Chondrocyte (in vitro differentiated cells): ENCODE measurements around the gene FOXE1. TPM values are rescaled to one million over a fixed set of nuclear protein-coding genes. Genes with fewer than 3 reads are reported as not detected.

Experiments
- DNase-seq: peaks from one replicate; pipeline ENCODE4 v3.0.0; 2021; ENCODE audit warnings: mixed read lengths, low spot score
- H3K27ac Mint-ChIP-seq: one replicate; pipeline ENCODE4 v1.8.0; 2021; ENCODE audit warnings: mild to moderate bottlenecking, moderate library complexity, mixed read lengths; ENCODE audit not compliant: unreplicated experiment
- H3K27me3 Mint-ChIP-seq: 2 replicates; pipeline ENCODE4 v1.8.0; 2021; ENCODE audit warnings: low read depth, mixed read lengths
- H3K36me3 Mint-ChIP-seq: 2 replicates; pipeline ENCODE4 v1.8.0; 2021; ENCODE audit warnings: low read depth, mixed read lengths
- H3K4me1 Mint-ChIP-seq: 2 replicates; pipeline ENCODE4 v1.8.0; 2021; ENCODE audit warnings: low read depth, mild to moderate bottlenecking, mixed read lengths
- H3K4me3 Mint-ChIP-seq: one replicate; pipeline ENCODE4 v1.8.0; 2021; ENCODE audit warnings: mild to moderate bottlenecking, moderate library complexity, mixed read lengths; ENCODE audit not compliant: unreplicated experiment
- H3K9me3 Mint-ChIP-seq: 2 replicates; pipeline ENCODE4 v1.8.0; 2021; ENCODE audit warnings: low read depth, mixed read lengths
- total RNA-seq: library from RNA; stranded (reverse); gene quantifications from 3 replicates; pipeline ENCODE4 v1.2.1, GENCODE V29; 2021
- TF ChIP-seq, protein P1 (sequence below): fragments of 200-600 bp; sonication (generic); IDR thresholded peaks from 2 replicates; pipeline ENCODE4 v1.5.0; 2021; ENCODE audit warnings: antibody characterized with exemption, mild to moderate bottlenecking, moderate library complexity

The FOXE1 gene
- total RNA-seq, 1 donor from 2014 or later, result not detected

DNA sequence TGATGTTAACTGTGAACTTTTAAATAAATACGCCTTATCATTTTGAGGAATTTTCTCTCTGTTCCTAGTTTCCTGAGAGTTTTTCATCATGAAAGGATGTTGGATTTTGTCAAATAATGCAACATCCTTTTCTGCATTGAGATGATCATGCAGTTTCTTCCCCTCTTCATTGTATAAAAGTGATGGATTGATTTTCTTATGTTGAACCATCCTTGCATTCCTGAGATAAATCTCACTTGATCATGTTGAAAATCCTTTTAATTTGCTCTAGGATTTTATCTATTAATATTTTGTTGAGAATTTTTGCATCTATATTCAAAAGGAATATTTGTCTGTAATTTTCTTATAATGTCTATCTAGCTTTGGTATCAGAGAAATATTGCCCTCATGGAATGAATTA is 13.3 kb downstream of the FOXE1 start:
- Mint-ChIP-seq H3K27ac (no peak overlapping the region), H3K4me3 (no peak overlapping the region), H3K27me3 (peaks cover 68% of the 10 kb centered on the region), H3K9me3 (peaks cover 29% of the 10 kb centered on the region), H3K4me1 (no peaks in the 10 kb centered on the region), H3K36me3 (peaks cover 5% of the 10 kb centered on the region)
- DNase-seq, result no peak
- TF ChIP-seq, protein P1, sequence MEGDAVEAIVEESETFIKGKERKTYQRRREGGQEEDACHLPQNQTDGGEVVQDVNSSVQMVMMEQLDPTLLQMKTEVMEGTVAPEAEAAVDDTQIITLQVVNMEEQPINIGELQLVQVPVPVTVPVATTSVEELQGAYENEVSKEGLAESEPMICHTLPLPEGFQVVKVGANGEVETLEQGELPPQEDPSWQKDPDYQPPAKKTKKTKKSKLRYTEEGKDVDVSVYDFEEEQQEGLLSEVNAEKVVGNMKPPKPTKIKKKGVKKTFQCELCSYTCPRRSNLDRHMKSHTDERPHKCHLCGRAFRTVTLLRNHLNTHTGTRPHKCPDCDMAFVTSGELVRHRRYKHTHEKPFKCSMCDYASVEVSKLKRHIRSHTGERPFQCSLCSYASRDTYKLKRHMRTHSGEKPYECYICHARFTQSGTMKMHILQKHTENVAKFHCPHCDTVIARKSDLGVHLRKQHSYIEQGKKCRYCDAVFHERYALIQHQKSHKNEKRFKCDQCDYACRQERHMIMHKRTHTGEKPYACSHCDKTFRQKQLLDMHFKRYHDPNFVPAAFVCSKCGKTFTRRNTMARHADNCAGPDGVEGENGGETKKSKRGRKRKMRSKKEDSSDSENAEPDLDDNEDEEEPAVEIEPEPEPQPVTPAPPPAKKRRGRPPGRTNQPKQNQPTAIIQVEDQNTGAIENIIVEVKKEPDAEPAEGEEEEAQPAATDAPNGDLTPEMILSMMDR, result no peak

DNA sequence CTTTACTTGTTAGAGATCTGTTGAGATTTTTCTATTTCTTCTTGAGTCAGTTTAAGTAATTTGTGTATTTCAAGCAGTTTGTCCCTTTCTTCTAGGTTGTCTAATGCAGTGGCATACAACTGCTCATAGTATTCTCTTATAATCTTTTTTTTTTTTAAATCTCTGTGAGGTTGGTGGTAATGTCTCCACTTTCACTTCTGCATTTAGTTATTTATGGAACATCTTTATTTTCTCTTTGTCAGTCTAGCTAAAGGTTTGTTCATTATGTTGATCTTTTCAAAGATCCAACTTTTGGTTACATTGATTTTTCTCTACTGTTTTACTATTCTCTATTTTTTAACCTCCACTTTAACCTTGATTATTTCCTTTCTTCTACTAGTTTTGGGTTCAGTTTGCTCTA is 13.8 kb downstream of the FOXE1 start:
- H3K36me3 Mint-ChIP-seq, result peaks cover 5% of the 10 kb centered on the region
- peaks cover 67% of the 10 kb centered on the region for H3K27me3 Mint-ChIP-seq
- H3K27ac Mint-ChIP-seq, result no peak overlapping the region
- no peaks in the 10 kb centered on the region for H3K4me1 Mint-ChIP-seq
- H3K4me3 Mint-ChIP-seq, result no peak overlapping the region
- TF ChIP-seq, protein P1, result no peak
- H3K9me3 Mint-ChIP-seq, result peaks cover 29% of the 10 kb centered on the region
- DNase-seq, result no peak

DNA sequence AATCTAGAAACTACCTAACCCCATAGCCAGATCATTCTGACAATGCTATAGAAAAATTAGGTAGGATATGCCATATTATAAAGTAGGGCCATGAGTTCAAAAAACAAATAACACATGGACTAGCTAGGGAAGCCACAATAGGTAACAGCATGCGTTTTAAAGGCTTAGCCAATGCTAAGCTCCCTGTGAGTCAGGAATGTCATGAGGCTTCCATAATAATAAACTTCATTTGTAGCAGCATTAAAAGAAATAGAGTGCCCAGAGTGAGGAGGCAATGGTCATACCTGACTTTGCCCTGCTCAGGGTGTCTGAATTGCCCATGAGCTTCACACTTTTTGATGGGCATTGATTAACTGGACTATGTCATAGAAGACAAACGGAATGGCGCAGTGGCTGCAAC is 15.8 kb downstream of the FOXE1 start:
- H3K9me3 Mint-ChIP-seq, result peaks cover 29% of the 10 kb centered on the region
- H3K36me3 Mint-ChIP-seq, result peaks cover 5% of the 10 kb centered on the region
- TF ChIP-seq, protein P1, result no peak
- no peak overlapping the region for H3K27ac Mint-ChIP-seq
- no peaks in the 10 kb centered on the region for H3K4me1 Mint-ChIP-seq
- DNase-seq, result no peak
- no peak overlapping the region for H3K4me3 Mint-ChIP-seq
- H3K27me3 Mint-ChIP-seq, result peaks cover 52% of the 10 kb centered on the region

GRCh38 chr9:97873425-97873824 is 20.4 kb downstream of the FOXE1 start:
- Mint-ChIP-seq H3K27ac (no peak overlapping the region), H3K4me1 (peaks cover 15% of the 10 kb centered on the region), H3K36me3 (no peaks in the 10 kb centered on the region), H3K4me3 (no peak overlapping the region), H3K27me3 (peaks cover 28% of the 10 kb centered on the region), H3K9me3 (no peaks in the 10 kb centered on the region)
- no peak for DNase-seq
- TF ChIP-seq, protein P1, result no peak

DNA sequence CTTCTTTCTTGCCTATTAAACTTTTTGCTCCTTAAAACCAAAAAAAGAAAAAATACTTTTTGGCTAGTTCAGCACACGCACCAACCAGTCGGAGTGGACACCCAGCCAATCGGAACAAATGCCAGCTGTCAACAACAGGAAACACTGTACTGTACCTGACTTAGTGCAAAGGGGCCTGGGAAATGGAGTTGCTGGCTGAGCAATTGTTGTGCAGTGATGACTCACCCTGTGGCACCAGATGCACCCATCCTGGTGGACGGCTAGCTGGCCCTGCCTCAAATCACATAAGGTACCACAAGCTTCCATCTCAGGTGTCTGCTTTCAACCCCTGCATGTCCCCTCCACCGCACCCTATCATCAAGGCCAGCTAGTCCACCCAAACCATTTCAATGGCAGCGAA is 20.9 kb downstream of the FOXE1 start:
- DNase-seq, result no peak
- Mint-ChIP-seq H3K4me3 (no peak overlapping the region), H3K36me3 (no peaks in the 10 kb centered on the region), H3K27me3 (peaks cover 25% of the 10 kb centered on the region), H3K9me3 (no peaks in the 10 kb centered on the region), H3K4me1 (peaks cover 15% of the 10 kb centered on the region), H3K27ac (no peak overlapping the region)
- TF ChIP-seq, protein P1, result no peak
